ENCODE data around the gene KIF22.

- TF ChIP-seq, protein P1, sequence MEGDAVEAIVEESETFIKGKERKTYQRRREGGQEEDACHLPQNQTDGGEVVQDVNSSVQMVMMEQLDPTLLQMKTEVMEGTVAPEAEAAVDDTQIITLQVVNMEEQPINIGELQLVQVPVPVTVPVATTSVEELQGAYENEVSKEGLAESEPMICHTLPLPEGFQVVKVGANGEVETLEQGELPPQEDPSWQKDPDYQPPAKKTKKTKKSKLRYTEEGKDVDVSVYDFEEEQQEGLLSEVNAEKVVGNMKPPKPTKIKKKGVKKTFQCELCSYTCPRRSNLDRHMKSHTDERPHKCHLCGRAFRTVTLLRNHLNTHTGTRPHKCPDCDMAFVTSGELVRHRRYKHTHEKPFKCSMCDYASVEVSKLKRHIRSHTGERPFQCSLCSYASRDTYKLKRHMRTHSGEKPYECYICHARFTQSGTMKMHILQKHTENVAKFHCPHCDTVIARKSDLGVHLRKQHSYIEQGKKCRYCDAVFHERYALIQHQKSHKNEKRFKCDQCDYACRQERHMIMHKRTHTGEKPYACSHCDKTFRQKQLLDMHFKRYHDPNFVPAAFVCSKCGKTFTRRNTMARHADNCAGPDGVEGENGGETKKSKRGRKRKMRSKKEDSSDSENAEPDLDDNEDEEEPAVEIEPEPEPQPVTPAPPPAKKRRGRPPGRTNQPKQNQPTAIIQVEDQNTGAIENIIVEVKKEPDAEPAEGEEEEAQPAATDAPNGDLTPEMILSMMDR (IDR thresholded peaks at IDR 0.05), result no peak
- TF ChIP-seq POLR2A (IDR thresholded peaks at IDR 0.05), result no peak
Observed at GRCh38 chr16:29789775-29790182, 772 bp upstream of the KIF22 start.

Measured in right lobe of liver (tissue), 4 donors.